HEK293 (cell line): ENCODE data around the gene RTN4.

ENCODE experiments used
- ELK4 ChIP-seq: IDR thresholded peaks from 2 replicates; pipeline ENCODE4 v1.6.1; 2011; ENCODE audit warnings: mild to moderate bottlenecking, low read depth, low read length, borderline replicate concordance
- HOXD13 ChIP-seq: sonication (generic); formaldehyde crosslinking; IDR thresholded peaks from 2 replicates; pipeline ENCODE4 v1.8.0; 2022; ENCODE audit warnings: missing genetic modification reagents, borderline replicate concordance
- KLF10 ChIP-seq: fragments of 450-650 bp; IDR thresholded peaks from 2 replicates; pipeline ENCODE4 v1.5.1; 2018; ENCODE audit warnings: missing biosample characterization, mild to moderate bottlenecking, missing genetic modification characterization
- ZNF449 ChIP-seq: fragments of 450-650 bp; formaldehyde crosslinking; IDR thresholded peaks from 2 replicates; pipeline ENCODE4 v1.5.1; 2017; ENCODE audit warnings: missing biosample characterization, mild to moderate bottlenecking, missing genetic modification characterization, moderate library complexity
- ZNF768 ChIP-seq: fragments of 450-650 bp; formaldehyde crosslinking; IDR thresholded peaks from 2 replicates; pipeline ENCODE4 v1.5.1; 2018; ENCODE audit warnings: missing biosample characterization, mild to moderate bottlenecking, missing genetic modification characterization
- ZNF785 ChIP-seq: fragments of 450-650 bp; formaldehyde crosslinking; IDR thresholded peaks from 2 replicates; pipeline ENCODE4 v1.5.1; 2016; ENCODE audit warnings: missing biosample characterization, missing genetic modification characterization
- TF ChIP-seq, protein P1 (sequence below): fragments of 450-650 bp; formaldehyde crosslinking; IDR thresholded peaks from 2 replicates; pipeline ENCODE4 v1.5.1; 2016; ENCODE audit warnings: missing biosample characterization, missing genetic modification characterization
- TF ChIP-seq, protein P2 (sequence below): fragments of 450-650 bp; formaldehyde crosslinking; IDR thresholded peaks from 2 replicates; pipeline ENCODE4 v1.5.1; 2016; ENCODE audit warnings: missing biosample characterization, missing genetic modification characterization

- TF ChIP-seq, protein P1, sequence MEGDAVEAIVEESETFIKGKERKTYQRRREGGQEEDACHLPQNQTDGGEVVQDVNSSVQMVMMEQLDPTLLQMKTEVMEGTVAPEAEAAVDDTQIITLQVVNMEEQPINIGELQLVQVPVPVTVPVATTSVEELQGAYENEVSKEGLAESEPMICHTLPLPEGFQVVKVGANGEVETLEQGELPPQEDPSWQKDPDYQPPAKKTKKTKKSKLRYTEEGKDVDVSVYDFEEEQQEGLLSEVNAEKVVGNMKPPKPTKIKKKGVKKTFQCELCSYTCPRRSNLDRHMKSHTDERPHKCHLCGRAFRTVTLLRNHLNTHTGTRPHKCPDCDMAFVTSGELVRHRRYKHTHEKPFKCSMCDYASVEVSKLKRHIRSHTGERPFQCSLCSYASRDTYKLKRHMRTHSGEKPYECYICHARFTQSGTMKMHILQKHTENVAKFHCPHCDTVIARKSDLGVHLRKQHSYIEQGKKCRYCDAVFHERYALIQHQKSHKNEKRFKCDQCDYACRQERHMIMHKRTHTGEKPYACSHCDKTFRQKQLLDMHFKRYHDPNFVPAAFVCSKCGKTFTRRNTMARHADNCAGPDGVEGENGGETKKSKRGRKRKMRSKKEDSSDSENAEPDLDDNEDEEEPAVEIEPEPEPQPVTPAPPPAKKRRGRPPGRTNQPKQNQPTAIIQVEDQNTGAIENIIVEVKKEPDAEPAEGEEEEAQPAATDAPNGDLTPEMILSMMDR (tag by site-specific recombination): peak; percentile 73
- no peak for TF ChIP-seq ZNF449 (tag by site-specific recombination)
- no peak for TF ChIP-seq ZNF768 (tag by site-specific recombination)
- TF ChIP-seq KLF10 (tag by site-specific recombination): peak; percentile 40; the same call in 1 of the 2 replicates
- TF ChIP-seq ZNF785 (tag by site-specific recombination): no peak
- TF ChIP-seq HOXD13: no peak
- TF ChIP-seq, protein P2, sequence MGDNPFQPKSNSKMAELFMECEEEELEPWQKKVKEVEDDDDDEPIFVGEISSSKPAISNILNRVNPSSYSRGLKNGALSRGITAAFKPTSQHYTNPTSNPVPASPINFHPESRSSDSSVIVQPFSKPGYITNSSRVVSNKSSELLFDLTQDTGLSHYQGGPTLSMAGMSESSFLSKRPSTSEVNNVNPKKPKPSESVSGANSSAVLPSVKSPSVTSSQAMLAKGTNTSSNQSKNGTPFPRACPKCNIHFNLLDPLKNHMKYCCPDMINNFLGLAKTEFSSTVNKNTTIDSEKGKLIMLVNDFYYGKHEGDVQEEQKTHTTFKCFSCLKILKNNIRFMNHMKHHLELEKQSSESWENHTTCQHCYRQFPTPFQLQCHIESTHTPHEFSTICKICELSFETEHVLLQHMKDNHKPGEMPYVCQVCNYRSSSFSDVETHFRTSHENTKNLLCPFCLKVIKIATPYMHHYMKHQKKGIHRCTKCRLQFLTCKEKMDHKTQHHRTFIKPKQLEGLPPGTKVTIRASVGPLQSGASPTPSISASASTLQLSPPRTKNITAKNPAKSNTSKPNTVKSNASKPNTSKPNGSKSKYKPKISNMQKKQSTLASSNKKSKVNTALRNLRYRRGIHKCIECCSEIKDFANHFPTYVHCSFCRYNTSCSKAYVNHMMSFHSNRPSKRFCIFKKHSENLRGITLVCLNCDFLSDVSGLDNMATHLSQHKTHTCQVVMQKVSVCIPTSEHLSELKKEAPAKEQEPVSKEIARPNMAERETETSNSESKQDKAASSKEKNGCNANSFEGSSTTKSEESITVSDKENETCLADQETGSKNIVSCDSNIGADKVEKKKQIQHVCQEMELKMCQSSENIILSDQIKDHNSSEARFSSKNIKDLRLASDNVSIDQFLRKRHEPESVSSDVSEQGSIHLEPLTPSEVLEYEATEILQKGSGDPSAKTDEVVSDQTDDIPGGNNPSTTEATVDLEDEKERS (tag by site-specific recombination): no peak
- TF ChIP-seq ELK4: no peak
Measured at GRCh38 chr2:55050100-55050994, at the start of gene RTN4.
